HG03025 (cell line): Measurements from ENCODE around the gene SMYD3.
"Not testable (repeated sequence)": the region's sequence is repeated elsewhere in the genome, so short reads cannot be mapped to it uniquely, and the experiment has no call there.

ENCODE experiments used
- ATAC-seq: cut with Tn5 transposase; IDR thresholded peaks from one replicate; pipeline ENCODE4 v1.9.1; 2021; ENCODE audit warnings: mild to moderate bottlenecking, moderate library complexity; ENCODE audit not compliant: unreplicated experiment, low FRiP score

SMYD3 gene

GRCh38 chr1:245805532-245805931, 701.5 kb downstream of the SMYD3 start:
- no peak for ATAC-seq

GRCh38 chr1:245804696-245805095, 702.4 kb downstream of the SMYD3 start:
- ATAC-seq: no peak

GRCh38 chr1:245803666-245804037, 703.4 kb downstream of the SMYD3 start:
- no peak for ATAC-seq

- no peak for ATAC-seq
These were observed 704.0 kb downstream of the SMYD3 start for GRCh38 chr1:245802941-245803665.

- ATAC-seq: no peak
These were observed 706.0 kb downstream of the SMYD3 start for GRCh38 chr1:245800901-245801605.

- ATAC-seq: no peak
These were observed 708.7 kb downstream of the SMYD3 start for GRCh38 chr1:245798349-245798711.

- no peak for ATAC-seq
These were observed 709.3 kb downstream of the SMYD3 start for GRCh38 chr1:245797592-245798348.

GRCh38 chr1:245791410-245792312, 715.4 kb downstream of the SMYD3 start:
- no peak for ATAC-seq

- ATAC-seq: no peak
These were observed 716.6 kb downstream of the SMYD3 start for GRCh38 chr1:245790441-245790840.

- no peak for ATAC-seq
These were observed 718.2 kb downstream of the SMYD3 start for GRCh38 chr1:245788886-245789285.

- ATAC-seq: no peak
These were observed 718.8 kb downstream of the SMYD3 start for GRCh38 chr1:245788269-245788668.

- no peak for ATAC-seq
These were observed 720.1 kb downstream of the SMYD3 start for GRCh38 chr1:245786948-245787347.

- no peak for ATAC-seq
These were observed 727.0 kb downstream of the SMYD3 start for GRCh38 chr1:245779797-245780755.

GRCh38 chr1:245777752-245778151, 729.3 kb downstream of the SMYD3 start:
- no peak for ATAC-seq

- ATAC-seq: no peak
These were observed 730.3 kb downstream of the SMYD3 start for GRCh38 chr1:245776694-245777332.

GRCh38 chr1:245776139-245776538, 730.9 kb downstream of the SMYD3 start:
- no peak for ATAC-seq

- not testable (repeated sequence) for ATAC-seq
These were observed 732.1 kb downstream of the SMYD3 start for GRCh38 chr1:245774931-245775330.

GRCh38 chr1:245774196-245774595, 732.9 kb downstream of the SMYD3 start:
- no peak for ATAC-seq

GRCh38 chr1:245773344-245773743, 733.7 kb downstream of the SMYD3 start:
- no peak for ATAC-seq
